RPMI8226 (cell line): Measurements from ENCODE around the gene ATP5MK.
"Not testable (repeated sequence)": the region's sequence is repeated elsewhere in the genome, so short reads cannot be mapped to it uniquely, and the experiment has no call there.

Source experiments
- DNase-seq: peaks from one replicate; pipeline ENCODE4 v3.0.0-alpha.2; 2015

The ATP5MK gene, protein sequence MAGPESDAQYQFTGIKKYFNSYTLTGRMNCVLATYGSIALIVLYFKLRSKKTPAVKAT

DNA sequence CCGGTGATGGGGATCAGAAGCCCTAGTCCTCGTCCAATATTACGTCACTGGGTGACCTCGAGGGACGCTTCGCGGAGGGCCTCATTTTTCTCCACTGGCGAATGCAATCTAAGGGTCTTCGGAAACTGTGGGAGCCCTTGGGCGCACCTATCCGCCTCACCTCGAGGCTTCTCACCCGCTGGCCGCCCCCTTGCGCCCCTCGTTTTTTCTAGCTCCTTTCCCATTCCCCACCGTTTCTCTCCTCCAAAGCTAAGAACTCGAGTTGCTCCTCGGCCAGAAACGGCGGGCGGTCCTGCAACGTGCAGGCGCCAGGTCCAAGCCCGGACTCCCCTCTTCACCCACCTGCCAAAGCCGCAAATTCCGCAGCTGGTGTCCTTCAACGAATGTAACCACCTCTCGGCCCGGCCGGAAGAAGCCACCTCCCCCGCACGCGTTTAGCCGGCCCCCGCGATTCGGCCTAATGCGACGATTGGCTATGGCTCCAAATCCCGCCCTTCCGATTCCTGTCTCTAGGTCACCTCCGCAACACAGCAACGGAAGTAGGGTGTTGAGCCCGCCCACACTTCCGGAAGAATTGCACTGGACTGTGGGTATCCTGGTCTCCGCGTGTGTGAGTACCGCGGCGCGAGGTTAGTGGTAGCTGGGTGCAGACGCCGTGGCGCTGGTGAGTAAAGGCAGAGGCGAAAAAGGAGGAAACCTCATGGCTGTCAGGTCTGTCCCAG is at the start of gene ATP5MK, which contains the start of gene PDCD11:
TSS of gene ATP5MK (minus strand) at position 409 of the 722 bp plus-strand sequence. CDS start 4,018 bp downstream, outside the sequence.
TSS of gene PDCD11 (plus strand) at position 560 of the 722 bp plus-strand sequence. CDS start 1,801 bp downstream, outside the sequence.
- peak; percentile 97 for DNase-seq

DNA sequence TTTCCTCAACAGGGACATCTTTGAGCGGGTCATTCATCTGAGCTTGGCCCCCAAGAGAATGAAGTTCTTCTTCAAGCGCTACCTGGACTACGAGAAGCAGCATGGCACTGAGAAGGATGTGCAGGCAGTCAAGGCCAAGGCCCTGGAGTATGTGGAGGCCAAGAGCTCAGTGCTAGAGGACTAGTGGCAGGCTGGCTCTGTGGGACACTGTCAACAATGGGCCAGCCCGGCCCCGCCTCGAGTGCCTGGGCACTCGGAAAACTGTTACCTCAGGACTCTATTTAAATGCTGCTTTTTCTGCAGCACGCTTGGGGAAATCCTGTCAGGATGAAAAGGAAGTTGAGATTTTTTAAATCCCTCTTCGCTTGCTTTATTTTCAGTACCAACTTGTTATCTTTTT is 49.1 kb upstream of the ATP5MK start:
- no peak for DNase-seq

DNA sequence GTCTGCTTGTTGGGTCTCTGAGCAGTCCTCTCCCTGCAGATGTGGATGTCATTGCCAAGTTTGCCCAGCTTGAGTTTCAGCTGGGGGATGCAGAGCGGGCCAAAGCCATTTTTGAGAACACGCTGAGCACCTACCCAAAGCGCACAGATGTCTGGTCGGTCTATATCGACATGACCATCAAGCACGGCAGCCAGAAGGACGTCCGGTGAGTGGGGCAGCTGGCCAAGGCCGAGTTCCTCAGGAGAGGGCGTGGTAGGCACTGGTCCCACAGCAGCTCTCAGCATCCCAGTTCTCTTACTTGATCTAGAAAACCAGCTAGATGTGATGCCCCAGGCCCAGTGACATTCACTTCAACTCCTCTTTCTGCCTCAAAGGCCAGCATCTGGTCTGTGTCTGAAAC is 48.2 kb upstream of the ATP5MK start:
- DNase-seq: no peak

DNA sequence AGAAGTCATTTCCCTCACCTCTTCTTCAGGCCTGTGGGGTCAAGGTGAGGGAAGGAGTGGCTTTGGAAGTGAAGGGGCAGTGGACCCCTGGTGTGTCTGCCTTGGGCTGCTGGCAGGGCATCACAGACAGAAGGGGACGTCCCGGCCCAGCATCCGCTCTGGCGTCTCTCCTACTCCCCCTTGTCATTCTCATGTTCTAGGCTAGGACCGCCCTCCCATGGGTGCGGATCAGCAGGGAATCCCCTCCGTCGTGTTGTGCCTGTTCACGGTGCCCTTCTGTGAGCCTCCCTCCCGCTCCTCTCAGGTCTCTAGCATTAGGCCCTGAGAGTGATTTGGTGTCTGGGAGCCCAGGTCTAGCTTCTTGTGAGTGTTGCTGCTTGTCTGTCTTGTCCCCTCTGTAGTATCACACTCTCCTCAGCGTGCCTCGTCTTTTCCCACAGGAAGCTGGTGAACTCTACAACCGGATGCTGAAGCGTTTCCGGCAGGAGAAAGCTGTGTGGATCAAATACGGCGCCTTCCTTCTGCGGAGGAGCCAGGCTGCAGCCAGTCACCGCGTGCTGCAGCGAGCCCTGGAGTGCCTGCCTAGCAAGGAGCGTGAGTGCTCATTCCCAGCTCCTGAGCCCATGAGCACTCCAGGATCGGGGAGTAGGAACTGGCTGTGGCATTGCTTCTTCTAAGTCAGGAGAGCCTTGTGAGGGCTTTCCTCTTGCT is 47.4 kb upstream of the ATP5MK start:
- no peak for DNase-seq

DNA sequence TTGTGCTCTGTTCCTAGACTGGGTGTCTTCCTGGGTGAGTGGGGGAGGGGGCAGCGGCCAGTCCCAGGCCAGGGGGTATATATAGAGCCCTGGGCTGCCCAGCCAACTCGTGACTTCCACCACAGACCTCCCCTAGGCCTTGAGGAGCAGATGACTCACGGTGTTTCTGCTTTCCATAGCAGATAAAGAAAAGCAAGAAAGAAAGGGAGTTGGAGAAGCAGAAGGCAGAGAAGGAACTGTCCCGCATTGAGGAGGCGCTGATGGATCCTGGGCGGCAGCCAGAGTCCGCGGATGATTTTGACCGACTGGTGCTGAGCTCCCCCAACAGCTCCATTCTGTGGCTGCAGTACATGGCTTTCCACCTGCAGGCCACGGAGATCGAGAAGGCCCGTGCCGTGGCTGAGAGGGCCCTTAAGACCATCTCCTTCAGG is 45.8 kb upstream of the ATP5MK start:
- DNase-seq: no peak

DNA sequence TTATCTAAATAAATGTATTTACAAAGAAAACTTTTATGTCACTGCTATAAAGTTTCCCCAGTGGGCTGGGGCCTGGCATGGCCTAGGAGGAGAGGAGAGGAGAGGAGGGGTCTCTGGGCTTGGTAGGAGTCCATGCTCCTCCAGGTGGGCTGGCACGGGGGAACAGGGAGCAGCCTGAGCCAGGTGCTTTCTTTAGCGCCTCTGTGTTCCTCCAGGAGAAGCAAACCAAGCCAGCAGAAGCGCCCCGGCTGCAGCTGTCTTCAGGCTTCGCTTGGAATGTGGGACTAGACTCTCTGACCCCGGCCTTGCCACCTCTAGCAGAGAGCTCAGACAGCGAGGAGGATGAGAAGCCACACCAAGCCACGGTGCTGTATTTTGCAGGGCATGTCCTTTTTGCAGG is 45.3 kb upstream of the ATP5MK start:
- DNase-seq: no peak

DNA sequence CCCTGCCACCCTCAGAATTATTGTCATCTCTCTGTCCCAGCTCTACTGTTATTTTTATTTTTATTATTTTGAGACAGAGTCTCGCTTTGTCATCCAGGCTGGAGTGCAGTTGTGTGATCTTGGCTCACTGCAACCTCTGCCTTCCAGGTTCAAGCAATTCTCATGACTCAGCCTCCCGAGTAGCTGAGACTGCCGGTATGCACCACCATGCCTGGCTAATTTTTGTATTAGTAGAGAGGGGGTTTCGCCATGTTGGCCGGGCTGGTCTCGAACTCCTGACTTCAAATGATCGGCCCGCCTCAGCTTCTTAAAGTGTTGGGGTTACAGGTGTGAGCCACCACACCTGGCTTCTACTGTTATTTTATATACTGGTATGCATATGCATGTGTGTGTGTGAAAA is 44.9 kb upstream of the ATP5MK start:
- DNase-seq: no peak

DNA sequence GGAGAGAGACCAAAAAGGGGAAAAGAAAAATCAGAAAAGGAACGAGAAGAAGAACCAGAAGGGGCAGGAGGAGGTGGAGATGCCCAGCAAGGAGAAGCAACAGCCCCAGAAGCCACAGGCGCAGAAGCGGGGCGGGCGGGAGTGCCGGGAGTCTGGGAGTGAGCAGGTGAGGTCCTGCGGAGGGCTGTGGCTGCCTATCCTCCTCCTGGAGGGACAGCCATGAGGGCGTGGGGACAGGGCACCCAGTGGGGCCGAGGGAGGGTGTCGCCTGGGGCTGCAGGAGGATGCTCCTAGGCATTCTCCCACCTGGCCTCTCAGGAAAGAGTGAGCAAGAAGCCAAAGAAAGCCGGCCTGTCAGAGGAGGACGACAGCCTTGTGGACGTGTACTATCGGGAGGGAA is 44.1 kb upstream of the ATP5MK start:
- DNase-seq: no peak

DNA sequence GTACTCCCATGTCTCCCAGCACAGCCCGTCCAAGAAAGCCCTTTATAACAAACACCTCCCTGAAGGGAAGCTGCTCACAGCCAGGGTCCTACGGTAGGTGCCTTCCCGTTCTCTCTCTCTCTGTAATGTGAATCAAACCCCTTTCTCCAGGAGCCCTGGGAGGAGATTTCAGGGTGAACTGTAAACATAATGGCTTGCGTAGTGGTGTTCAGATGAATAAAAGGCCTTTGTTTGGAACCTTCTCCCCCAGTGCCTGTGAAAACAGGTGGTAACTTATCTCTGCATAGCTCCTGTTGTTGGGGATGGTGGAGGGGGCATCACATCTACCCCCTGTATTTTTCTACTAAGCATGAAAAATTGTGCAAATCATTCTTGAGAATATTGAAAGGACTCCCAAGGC is 43.5 kb upstream of the ATP5MK start:
- no peak for DNase-seq

DNA sequence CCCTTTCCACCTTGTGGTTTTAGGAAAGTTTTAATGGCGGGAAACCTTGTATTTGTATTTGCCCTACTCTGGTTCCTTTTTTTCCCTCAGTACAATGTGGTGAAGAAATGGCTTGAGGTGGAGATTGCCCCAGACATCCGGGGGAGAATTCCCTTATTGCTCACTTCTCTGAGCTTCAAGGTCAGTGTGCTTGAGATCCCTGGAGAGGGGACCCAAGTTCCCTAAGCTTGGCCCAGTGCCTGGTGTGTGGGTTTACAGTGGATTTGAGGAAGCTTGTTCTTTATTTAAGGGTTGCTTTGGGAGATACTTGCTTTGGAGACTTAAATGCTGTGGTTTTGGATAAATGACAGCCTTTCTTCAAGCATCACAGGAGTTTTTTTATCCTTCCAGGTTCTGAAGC is 37.6 kb upstream of the ATP5MK start:
- no peak for DNase-seq

DNA sequence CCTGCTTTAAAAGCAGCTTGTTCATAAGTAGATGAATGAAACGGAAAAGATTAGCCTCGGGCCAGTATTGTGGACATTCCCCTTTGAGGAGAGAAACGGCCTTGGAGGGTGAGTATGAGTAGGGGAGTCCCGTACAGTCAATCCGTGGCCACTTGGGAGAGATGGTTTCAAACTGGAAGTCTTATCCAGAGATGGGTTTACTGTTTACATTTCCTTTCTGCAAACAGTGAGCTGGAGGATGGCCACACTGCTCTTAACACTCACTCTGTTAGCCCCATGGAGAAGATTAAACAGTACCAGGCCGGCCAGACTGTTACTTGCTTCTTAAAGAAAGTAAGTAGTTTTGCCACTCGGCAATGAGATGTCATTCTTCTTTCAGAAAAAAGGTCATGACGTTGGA is 35.6 kb upstream of the ATP5MK start:
- no peak for DNase-seq

DNA sequence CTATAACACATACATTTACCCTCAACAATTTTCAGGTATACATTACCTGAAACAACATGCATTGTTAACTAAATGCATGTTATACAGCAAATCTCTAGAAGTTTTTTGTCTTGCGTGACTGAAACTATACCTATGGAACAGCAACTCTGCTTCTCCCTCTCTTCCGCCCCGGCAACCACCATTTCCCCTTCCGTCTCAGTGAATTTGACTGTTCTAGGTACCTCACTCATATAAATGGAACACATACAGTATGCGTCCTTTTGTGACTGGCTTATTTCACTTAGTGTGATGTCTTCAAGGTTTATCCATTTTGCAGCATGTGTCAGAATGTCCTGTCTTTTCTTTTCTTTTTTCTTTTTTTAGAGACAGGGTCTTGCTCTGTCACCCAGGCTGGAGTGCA is 33.4 kb upstream of the ATP5MK start:
- DNase-seq: no peak

DNA sequence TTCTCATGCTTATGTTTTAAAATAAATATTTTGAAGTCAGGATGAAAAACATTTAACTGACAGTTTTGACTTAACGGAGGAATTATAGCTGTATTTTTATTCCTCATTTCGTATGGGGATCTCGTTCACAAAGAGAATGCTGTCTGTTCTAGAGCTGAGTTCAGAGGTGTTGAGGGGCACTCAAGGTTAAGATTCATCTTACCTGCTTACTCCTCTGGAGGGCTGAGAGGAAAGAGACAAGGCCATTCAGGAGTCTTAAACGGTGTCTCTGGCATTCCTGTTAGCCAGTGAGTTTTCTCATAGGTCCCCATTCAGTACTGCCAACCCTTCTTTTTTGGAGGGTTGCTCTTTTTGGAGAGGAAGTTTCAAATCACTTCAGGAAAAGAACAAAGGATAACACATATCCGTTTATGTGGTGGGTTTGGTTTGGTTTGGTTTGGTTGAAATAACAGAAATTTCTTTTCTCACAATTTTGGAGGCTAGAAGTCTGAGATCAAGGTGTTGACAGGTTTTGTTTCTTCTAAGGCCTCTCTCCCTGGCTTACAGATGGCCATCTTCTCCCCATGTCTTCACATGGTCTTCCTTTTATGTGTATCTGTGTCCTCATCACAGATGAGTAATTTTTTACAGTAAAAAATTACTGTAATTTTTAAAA is 32.8 kb upstream of the ATP5MK start:
- no peak for DNase-seq

DNA sequence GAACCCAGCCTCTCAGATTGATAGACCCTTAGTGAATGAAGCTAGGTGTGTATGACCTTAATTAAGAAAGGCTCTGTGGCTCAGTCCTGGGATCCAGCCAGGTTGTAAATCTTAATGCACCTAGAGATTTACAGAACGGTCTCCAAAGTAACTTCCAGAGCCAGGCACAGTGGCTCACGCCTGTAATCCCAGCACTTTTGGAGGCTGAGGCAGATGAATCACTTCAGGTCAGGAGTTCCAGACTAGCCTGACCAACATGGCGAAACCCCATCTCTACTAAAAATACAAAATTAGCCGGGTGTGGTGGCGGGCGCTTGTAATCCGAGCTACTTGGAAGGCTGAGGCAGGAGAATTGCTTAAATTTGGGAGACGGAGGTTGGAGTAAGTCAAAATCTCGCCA is 31.6 kb upstream of the ATP5MK start:
- DNase-seq: no peak

DNA sequence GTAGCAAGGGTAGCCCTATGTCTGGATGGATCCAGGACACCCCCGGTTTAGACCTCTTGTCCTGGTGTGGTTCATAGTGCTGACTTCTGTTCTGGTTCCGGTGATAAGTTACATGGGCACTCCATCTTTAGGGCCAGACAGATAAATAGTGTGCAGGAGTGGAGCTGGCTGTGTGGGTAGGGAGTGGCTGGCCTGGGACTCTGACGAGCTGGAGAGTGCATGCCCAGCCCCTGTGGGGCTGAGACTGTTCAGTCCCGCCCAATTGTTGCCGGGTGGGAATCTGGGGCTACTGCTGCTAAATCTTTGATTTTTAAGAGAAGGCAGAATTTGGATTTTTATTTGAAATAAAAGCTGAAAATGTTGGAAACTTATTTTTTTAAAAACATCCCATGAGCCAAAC is 27.5 kb upstream of the ATP5MK start:
- DNase-seq: no peak

DNA sequence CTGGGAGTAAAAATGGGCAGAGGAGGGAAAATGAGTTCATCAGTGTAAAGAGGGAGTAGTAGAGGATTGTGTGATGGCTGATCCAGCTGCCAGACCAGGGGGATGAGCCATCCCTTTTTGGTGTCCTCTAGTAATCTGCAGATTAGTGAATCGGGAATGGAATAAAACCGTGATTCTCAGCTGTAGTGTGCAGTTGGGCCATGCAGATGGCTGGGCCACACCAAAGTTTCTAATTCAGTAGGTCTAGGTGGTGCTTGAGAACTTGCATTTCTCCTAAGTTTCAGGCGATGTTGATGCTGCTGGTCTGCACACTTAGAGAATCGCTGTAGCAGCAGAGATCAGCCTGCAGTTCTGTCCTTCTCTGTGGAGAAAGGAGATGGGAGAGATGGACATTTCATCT is 22.8 kb upstream of the ATP5MK start:
- no peak for DNase-seq

DNA sequence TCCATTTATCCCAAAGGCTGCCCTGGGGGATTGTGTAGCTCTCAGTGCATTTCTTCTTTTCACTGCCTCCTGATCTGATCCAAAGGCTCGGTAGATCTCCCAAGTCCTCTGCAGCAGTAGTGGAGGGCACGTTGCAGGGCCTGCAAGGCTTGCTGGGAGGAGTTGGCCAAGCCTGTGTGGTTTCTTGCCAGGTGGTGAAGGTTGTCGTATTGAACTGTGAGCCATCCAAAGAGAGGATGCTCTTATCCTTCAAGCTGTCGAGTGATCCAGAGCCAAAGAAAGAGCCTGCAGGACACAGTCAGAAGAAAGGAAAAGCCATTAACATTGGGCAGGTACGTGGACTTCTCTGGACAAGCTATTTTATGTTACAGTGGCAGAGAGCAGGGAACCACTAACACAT is 21.3 kb upstream of the ATP5MK start:
- DNase-seq: no peak

DNA sequence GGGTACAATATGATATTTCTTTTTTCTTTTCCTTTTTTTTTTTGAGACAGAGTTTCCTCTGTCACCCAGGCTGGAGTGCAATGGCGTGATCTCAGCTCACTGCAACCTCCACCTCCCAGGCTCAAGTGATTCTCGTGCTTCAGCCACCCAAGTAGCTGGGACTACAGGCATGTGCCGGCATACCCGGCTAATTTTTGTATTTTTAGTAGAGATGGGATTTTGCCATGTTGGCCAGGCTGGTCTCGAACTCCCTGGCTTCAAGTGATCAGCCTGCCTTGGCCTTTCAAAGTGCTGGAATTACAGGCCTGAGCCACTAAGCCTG is 20.8 kb upstream of the ATP5MK start:
- DNase-seq: not testable (repeated sequence)

DNA sequence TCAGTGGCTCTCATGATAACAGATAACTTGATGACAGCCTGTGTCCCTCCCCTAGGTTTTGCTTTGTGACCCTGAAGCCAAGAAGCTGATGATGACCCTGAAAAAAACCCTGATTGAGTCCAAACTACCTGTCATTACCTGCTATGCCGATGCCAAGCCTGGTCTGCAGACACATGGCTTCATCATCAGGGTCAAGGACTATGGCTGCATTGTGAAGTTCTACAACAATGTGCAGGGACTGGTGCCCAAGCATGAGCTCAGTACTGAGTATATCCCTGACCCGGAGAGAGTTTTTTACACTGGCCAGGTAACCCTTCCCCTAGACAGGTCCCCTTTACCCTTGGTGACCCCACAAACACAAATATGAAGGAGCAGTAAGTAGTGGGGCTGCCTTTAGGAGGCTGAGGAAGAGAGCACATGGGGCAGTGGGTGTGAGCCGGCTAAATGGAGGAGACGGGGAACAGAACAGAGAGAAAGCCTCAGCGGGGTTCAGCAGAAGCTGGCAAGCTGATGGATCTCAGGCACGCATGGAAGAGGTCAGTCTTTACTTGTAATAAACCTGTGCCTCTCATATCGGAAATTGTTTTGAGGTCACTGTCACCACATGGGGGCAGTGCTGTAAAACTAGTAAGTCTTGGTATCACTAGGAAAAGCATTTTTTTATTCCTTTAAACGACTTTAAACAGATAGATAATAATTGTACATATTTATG is 20.3 kb upstream of the ATP5MK start:
- peak; percentile 58 for DNase-seq

DNA sequence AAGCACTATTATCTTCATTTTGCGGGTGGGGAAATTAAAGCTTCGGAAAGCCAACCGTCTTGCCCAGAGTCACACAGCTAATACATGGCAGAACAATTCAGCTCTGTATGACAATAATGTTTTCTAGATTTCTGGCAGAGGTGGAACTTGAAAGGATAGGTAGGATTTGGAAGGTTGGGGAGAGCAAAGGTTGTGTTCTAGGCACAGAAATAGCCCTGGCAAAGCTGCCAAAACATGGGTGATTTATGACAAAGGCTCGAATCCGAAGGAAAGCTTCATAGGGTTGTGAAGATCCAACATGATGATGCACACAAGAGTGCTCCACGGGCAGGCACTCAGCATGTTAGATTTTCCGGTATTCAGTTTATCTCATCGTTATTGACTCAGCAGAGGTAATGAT is 19.3 kb upstream of the ATP5MK start:
- no peak for DNase-seq

DNA sequence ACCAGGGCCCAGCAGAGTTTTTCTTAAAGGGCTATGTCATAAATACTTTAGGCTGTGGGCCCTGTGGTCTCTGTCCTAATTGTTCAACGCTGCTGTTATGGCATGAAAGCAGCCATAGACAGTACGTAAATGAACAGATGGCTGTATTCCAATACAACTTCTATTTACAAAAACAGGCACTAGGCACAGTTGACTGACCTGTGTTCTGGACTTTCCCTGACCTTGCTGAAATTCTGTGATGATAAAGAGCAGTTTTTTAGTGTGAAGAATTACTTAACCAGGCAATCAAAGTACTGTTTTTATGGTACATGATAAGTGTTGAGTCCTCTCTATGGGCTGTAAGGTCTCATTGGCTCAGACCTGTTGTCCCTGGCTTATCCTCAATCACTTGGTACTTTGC is 17.3 kb upstream of the ATP5MK start:
- DNase-seq: no peak

DNA sequence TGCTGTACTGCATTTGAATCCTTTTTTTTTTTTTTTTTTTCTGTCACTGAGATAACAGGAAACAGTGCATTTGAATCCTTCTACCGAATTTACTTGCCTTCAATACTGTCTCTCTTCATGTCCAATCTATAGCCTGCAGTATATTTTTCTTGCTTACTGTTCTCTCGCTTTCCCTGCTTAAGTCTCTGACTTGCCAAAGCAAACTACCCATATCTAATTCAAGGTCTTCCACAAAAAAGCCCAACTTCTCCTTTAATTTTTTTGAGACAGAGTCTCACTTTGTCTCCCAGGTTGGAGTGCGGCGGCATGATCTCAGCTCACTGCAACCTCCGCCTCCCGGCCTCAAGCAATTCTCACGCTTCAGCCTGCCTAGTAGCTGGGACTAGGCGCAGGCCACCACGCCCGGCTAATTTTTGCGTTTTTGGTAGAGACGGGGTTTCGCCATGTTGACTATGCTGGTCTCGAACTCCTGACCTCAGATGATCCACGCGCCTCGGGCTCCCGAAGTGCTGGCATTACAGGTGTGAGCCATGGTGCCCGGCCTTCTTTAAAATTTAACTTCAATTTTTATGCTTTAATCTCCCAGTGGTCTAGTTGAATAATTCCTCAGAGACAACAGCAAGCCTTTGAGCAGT is 1.0 kb upstream of the ATP5MK start:
- peak; percentile 18 for DNase-seq

DNA sequence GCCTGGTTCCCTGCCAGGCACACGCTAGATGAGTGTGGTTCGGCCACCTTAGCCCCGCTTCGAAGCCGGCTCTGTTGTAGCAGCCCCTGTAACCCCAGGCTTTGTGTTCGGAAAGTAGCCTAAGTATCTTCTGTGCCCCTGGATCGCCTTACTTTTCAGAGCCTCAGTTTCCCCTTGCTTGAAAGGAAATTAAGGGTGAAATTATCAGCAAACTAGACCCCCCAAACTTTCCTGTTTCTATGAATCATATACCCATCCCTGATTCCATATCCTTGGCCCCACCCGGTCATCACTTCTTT is 463 bp upstream of the ATP5MK start:
- no peak for DNase-seq
